Measurements from ENCODE around the gene CDON.

CDON gene

GRCh38 chr11:125954123-125954944, 108.3 kb downstream of the CDON start:
- DNase-seq = no peak

- DNase-seq = no peak
Measured at GRCh38 chr11:125953401-125953935, 109.2 kb downstream of the CDON start.

GRCh38 chr11:125952973-125953372, 109.7 kb downstream of the CDON start:
- DNase-seq = no peak

GRCh38 chr11:125952559-125952958, 110.1 kb downstream of the CDON start:
- DNase-seq = no peak

GRCh38 chr11:125951731-125952130, 110.9 kb downstream of the CDON start:
- DNase-seq = no peak

GRCh38 chr11:125950696-125951651, 111.7 kb downstream of the CDON start:
- DNase-seq = no peak

- no peak for DNase-seq
Measured at GRCh38 chr11:125950178-125950490, 112.5 kb downstream of the CDON start.

GRCh38 chr11:125949271-125950177, 113.1 kb downstream of the CDON start:
- DNase-seq = no peak

GRCh38 chr11:125948278-125949051, 114.2 kb downstream of the CDON start:
- no peak for DNase-seq

- DNase-seq = no peak
Measured at GRCh38 chr11:125947419-125948277, 115.0 kb downstream of the CDON start.

- no peak for DNase-seq
Measured at GRCh38 chr11:125946712-125947418, 115.8 kb downstream of the CDON start.

- no peak for DNase-seq
Measured at GRCh38 chr11:125945797-125946520, 116.7 kb downstream of the CDON start, which contains the start of gene VSIG10L2. Gene VSIG10L2, plus strand, starts transcription at chr11:125946044. Its CDS starts 12 bp downstream, at chr11:125946056.

- no peak for DNase-seq
Measured at GRCh38 chr11:125945011-125945796, 117.5 kb downstream of the CDON start.

- DNase-seq = no peak
Measured at GRCh38 chr11:125944350-125945010, 118.2 kb downstream of the CDON start.

GRCh38 chr11:125943661-125944349, 118.9 kb downstream of the CDON start:
- no peak for DNase-seq

- no peak for DNase-seq
Measured at GRCh38 chr11:125942771-125943428, 119.8 kb downstream of the CDON start.
